NB4 (cell line): ENCODE data around the gene NR6A1.

ENCODE experiments used
- MYC ChIP-seq: IDR thresholded peaks from 2 replicates; pipeline ENCODE4 v1.6.1; 2011; ENCODE audit warnings: low read depth, low read length
- POLR2A ChIP-seq: IDR thresholded peaks from 2 replicates; pipeline ENCODE4 v1.6.1; 2011; ENCODE audit warnings: mild to moderate bottlenecking; ENCODE audit not compliant: insufficient read length; ENCODE audit errors: extremely low read depth
- TF ChIP-seq, protein P1 (sequence below): IDR thresholded peaks from one replicate; pipeline ENCODE4 v1.5.1; 2012; ENCODE audit warnings: low read depth, low read length
- TF ChIP-seq, protein P2 (sequence below): IDR thresholded peaks from 2 replicates; pipeline ENCODE4 v1.6.1; 2011; ENCODE audit warnings: low read depth, low read length

DNA sequence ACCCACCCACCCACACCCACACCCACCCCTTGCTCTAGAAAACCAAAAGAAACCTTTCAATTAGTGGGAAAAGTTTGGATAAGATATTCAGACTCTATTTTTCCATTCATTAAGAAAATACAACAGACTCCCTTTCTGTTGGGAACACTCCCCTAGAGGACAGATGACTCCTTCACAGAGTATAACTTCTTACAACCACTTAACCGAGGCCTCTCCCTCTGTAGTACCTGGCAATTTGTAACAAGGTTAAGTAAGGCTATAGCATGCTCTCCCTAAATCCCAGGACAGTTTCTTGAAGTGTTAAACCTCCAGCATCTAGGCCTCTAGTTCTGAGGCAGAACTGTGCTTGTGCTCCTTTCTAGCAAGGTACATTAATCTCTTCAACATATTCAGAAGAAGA, 188.0 kb downstream of the NR6A1 start:
- TF ChIP-seq POLR2A (no peak), MYC (no peak)
- TF ChIP-seq, protein P1, sequence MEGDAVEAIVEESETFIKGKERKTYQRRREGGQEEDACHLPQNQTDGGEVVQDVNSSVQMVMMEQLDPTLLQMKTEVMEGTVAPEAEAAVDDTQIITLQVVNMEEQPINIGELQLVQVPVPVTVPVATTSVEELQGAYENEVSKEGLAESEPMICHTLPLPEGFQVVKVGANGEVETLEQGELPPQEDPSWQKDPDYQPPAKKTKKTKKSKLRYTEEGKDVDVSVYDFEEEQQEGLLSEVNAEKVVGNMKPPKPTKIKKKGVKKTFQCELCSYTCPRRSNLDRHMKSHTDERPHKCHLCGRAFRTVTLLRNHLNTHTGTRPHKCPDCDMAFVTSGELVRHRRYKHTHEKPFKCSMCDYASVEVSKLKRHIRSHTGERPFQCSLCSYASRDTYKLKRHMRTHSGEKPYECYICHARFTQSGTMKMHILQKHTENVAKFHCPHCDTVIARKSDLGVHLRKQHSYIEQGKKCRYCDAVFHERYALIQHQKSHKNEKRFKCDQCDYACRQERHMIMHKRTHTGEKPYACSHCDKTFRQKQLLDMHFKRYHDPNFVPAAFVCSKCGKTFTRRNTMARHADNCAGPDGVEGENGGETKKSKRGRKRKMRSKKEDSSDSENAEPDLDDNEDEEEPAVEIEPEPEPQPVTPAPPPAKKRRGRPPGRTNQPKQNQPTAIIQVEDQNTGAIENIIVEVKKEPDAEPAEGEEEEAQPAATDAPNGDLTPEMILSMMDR, result no peak
- TF ChIP-seq, protein P2, sequence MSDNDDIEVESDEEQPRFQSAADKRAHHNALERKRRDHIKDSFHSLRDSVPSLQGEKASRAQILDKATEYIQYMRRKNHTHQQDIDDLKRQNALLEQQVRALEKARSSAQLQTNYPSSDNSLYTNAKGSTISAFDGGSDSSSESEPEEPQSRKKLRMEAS, result no peak
